H1 (cell line): ENCODE data around the gene HS6ST2. TPM values are rescaled to one million over a fixed set of nuclear protein-coding genes. Genes with fewer than 3 reads are reported as not detected.

Experiments used
- CTCF ChIA-PET: fragments of 300-600 bp; sonication (Branson Sonifier 250); formaldehyde crosslinking; loops from one replicate; lab custom pipeline; 2021; ENCODE audit not compliant: partially characterized antibody; lab: Charles Lee
- POLR2A ChIA-PET: fragments of 300-600 bp; sonication (Branson Sonifier 250); formaldehyde crosslinking; loops from one replicate; lab custom pipeline; 2021; ENCODE audit warnings: inconsistent platforms; ENCODE audit not compliant: partially characterized antibody; lab: Charles Lee
- DNase-seq, 2 experiments: peaks; one replicate each; pipeline versions ENCODE4 v3.0.0 to v3.0.0-alpha.2; 2010 to 2022; ENCODE audit warnings: low spot score in 2 of 2, low read depth in 1 of 2, mixed read lengths in 1 of 2
- FAIRE-seq: peaks from 2 replicates; lab custom pipeline; 2011; peaks lifted over from hg19 to GRCh38; lab: Jason Lieb, UNC
- H2AFZ ChIP-seq: 2 replicates; pipeline ENCODE4 v1.8.1; 2012; ENCODE audit warnings: low read length, inconsistent platforms
- H2AK5ac ChIP-seq: 2 replicates; pipeline ENCODE4 v1.6.1; 2013; ENCODE audit warnings: low read depth, low read length
- H2BK120ac ChIP-seq: replicated peaks from 2 replicates; pipeline ENCODE3; 2013; ENCODE audit warnings: low read depth, low read length, inconsistent platforms
- H2BK12ac ChIP-seq: 2 replicates; pipeline ENCODE4 v1.6.1; 2013; ENCODE audit warnings: low read depth, low read length
- H2BK15ac ChIP-seq: 2 replicates; pipeline ENCODE4 v1.6.1; 2013; ENCODE audit warnings: low read length
- H2BK20ac ChIP-seq: 2 replicates; pipeline ENCODE4 v1.6.1; 2013; ENCODE audit warnings: low read length
- H2BK5ac ChIP-seq: 2 replicates; pipeline ENCODE4 v1.6.1; 2013; ENCODE audit warnings: low read depth, low read length
- H3K14ac ChIP-seq: 2 replicates; pipeline ENCODE4 v1.6.1; 2013; ENCODE audit warnings: inconsistent platforms; ENCODE audit not compliant: insufficient read length
- H3K18ac ChIP-seq: 2 replicates; pipeline ENCODE4 v1.6.1; 2013; ENCODE audit warnings: low read length; ENCODE audit errors: extremely low read depth
- H3K23ac ChIP-seq: 2 replicates; pipeline ENCODE4 v1.6.1; 2013; ENCODE audit warnings: inconsistent platforms; ENCODE audit not compliant: insufficient read length
- H3K23me2 ChIP-seq: 2 replicates; pipeline ENCODE4 v1.6.1; 2013; ENCODE audit warnings: low read depth, low read length
- H3K27ac ChIP-seq: 2 replicates; pipeline ENCODE4 v1.6.1; 2011; ENCODE audit warnings: low read depth, low read length, inconsistent platforms
- H3K27me3 ChIP-seq, 4 experiments: replicated peaks in 1 of 4; 1 replicate in 1 of 4; 2 replicates in 3 of 4; pipeline versions ENCODE4 v1.6.1 to v1.8.1; 2011 to 2013; ENCODE audit warnings: low read length in 3 of 4, mild to moderate bottlenecking in 3 of 4, inconsistent platforms in 2 of 4, mixed read lengths in 2 of 4, moderate library complexity in 1 of 4; ENCODE audit not compliant: control insufficient read depth in 3 of 4, insufficient read depth in 3 of 4; ENCODE audit errors: extremely low read depth in 1 of 4
- H3K36me3 ChIP-seq, 4 experiments: 2 replicates each; pipeline versions ENCODE4 v1.6.1 to v1.8.1; 2011 to 2013; ENCODE audit warnings: mild to moderate bottlenecking in 4 of 4, low read length in 3 of 4, moderate library complexity in 2 of 4, control low read depth in 1 of 4, inconsistent platforms in 1 of 4; ENCODE audit not compliant: insufficient read depth in 4 of 4, control insufficient read depth in 2 of 4
- H3K4ac ChIP-seq: replicated peaks from 2 replicates; pipeline ENCODE3; 2013; ENCODE audit warnings: low read length, low read depth, mixed read lengths, inconsistent platforms; ENCODE audit not compliant: insufficient read length
- H3K4me1 ChIP-seq, 4 experiments: replicated peaks in 1 of 4; 1 replicate in 1 of 4; 2 replicates in 3 of 4; pipeline versions ENCODE4 v1.6.1 to v1.8.1; 2011 to 2013; ENCODE audit warnings: low read length in 3 of 4, inconsistent platforms in 2 of 4, mixed read lengths in 1 of 4; ENCODE audit not compliant: insufficient read depth in 4 of 4, control insufficient read depth in 3 of 4
- H3K4me2 ChIP-seq, 2 experiments: 2 replicates each; pipeline versions ENCODE4 v1.6.1 to v1.8.1; 2011 to 2013; ENCODE audit warnings: low read depth in 2 of 2, low read length in 2 of 2, control low read depth in 1 of 2, inconsistent platforms in 1 of 2, mild to moderate bottlenecking in 1 of 2; ENCODE audit not compliant: insufficient read depth in 1 of 2
- H3K4me3 ChIP-seq, 4 experiments: fragments of 200-600, 300-600 bp in 1 of 4; sonication (generic), shearing (Covaris generic), sonication (Bioruptor Twin) in 1 of 4; 2 replicates each; pipeline versions ENCODE4 v1.5.1 to v1.8.1; 2011 to 2016; ENCODE audit warnings: low read length in 4 of 4, low read depth in 3 of 4, control low read depth in 2 of 4, inconsistent platforms in 2 of 4, mild to moderate bottlenecking in 2 of 4, mixed read lengths in 1 of 4, moderate library complexity in 1 of 4; ENCODE audit not compliant: insufficient read depth in 2 of 4; ENCODE audit errors: extremely low read depth in 1 of 4
- H3K56ac ChIP-seq: replicated peaks from 2 replicates; pipeline ENCODE3; 2013; ENCODE audit warnings: low read depth, mild to moderate bottlenecking, mixed read lengths, low read length, inconsistent platforms; ENCODE audit not compliant: insufficient read length
- H3K79me1 ChIP-seq: 2 replicates; pipeline ENCODE4 v1.6.1; 2013; ENCODE audit warnings: low read depth, low read length, control low read depth
- H3K79me2 ChIP-seq, 2 experiments: 2 replicates each; pipeline versions ENCODE4 v1.6.1 to v1.8.1; 2012 to 2013; ENCODE audit warnings: low read length in 2 of 2, mild to moderate bottlenecking in 2 of 2, inconsistent platforms in 1 of 2; ENCODE audit not compliant: insufficient read depth in 2 of 2, control insufficient read depth in 1 of 2
- H3K9ac ChIP-seq, 4 experiments: replicated peaks in 1 of 4; 1 replicate in 1 of 4; 2 replicates in 3 of 4; pipeline versions ENCODE4 v1.6.1 to v1.8.1; 2011 to 2013; ENCODE audit warnings: low read depth in 3 of 4, low read length in 3 of 4, control low read depth in 2 of 4, mild to moderate bottlenecking in 2 of 4, moderate library complexity in 2 of 4, inconsistent platforms in 1 of 4; ENCODE audit errors: extremely low read depth in 1 of 4
- H3K9me3 ChIP-seq, 2 experiments: 2 replicates each; pipeline versions ENCODE4 v1.6.1 to v1.8.1; 2012 to 2013; ENCODE audit warnings: mild to moderate bottlenecking in 2 of 2, moderate library complexity in 2 of 2, control low read depth in 1 of 2, inconsistent platforms in 1 of 2, low read depth in 1 of 2, low read length in 1 of 2, mixed read lengths in 1 of 2; ENCODE audit not compliant: insufficient read depth in 2 of 2
- H4K20me1 ChIP-seq, 2 experiments: replicated peaks in 1 of 2; 2 replicates each; pipeline versions ENCODE3 to v1.8.1; 2011 to 2013; ENCODE audit warnings: inconsistent platforms in 2 of 2, low read length in 2 of 2, mild to moderate bottlenecking in 1 of 2; ENCODE audit not compliant: insufficient read depth in 2 of 2, control insufficient read depth in 1 of 2
- H4K5ac ChIP-seq: 2 replicates; pipeline ENCODE4 v1.6.1; 2013; ENCODE audit warnings: low read length, low read depth, mixed read lengths, inconsistent platforms; ENCODE audit not compliant: insufficient read length
- H4K8ac ChIP-seq: 2 replicates; pipeline ENCODE4 v1.8.0; 2013; ENCODE audit warnings: mild to moderate bottlenecking, moderate library complexity, low read length, inconsistent platforms; ENCODE audit not compliant: insufficient read depth; ENCODE audit errors: extremely low read depth
- H4K91ac ChIP-seq: replicated peaks from 2 replicates; pipeline ENCODE3; 2013; ENCODE audit warnings: low read length, mixed read lengths, inconsistent platforms; ENCODE audit not compliant: insufficient read length
- ASH2L ChIP-seq: fragments of 200-600, 300-600 bp; sonication (generic); IDR thresholded peaks from one replicate; pipeline ENCODE4 v1.7.1; 2017; ENCODE audit warnings: low read length
- HDAC2 ChIP-seq, 2 experiments: fragments of 300-600 bp in 1 of 2; sonication (generic) in 1 of 2; IDR thresholded peaks; 2 replicates each; pipeline ENCODE4 v1.6.1; 2011 to 2012; ENCODE audit warnings: low read depth in 2 of 2, low read length in 2 of 2, mild to moderate bottlenecking in 2 of 2, moderate library complexity in 2 of 2, borderline replicate concordance in 1 of 2, inconsistent platforms in 1 of 2
- MAFK ChIP-seq: IDR thresholded peaks from 2 replicates; pipeline ENCODE4 v1.6.1; 2012; ENCODE audit warnings: low read depth, mild to moderate bottlenecking, improper control_type of control experiment, low read length
- RAD21 ChIP-seq, 2 experiments: IDR thresholded peaks in 1 of 2; conservative IDR thresholded peaks in 1 of 2; 2 replicates each; pipeline ENCODE4 v1.6.1; 2011; ENCODE audit warnings: low read depth in 2 of 2, low read length in 2 of 2, improper control_type of control experiment in 1 of 2, inconsistent platforms in 1 of 2, mild to moderate bottlenecking in 1 of 2, moderate library complexity in 1 of 2
- TCF12 ChIP-seq: IDR thresholded peaks from 2 replicates; pipeline ENCODE4 v1.6.1; 2011; ENCODE audit warnings: low read depth, mild to moderate bottlenecking, low read length
- TEAD4 ChIP-seq: IDR thresholded peaks from 2 replicates; pipeline ENCODE4 v1.6.1; 2012; ENCODE audit warnings: low read depth, low read length, inconsistent platforms, mixed read lengths
- WGBS, 2 experiments: shearing (Covaris generic) in 1 of 2; methylation state at CpG; one replicate each; pipeline versions ENCODE4 v1.1.6 to v1.1.7; 2013 to 2015; ENCODE audit warnings: low lambda C conversion rate in 2 of 2, mixed read lengths in 2 of 2, inconsistent platforms in 1 of 2, low coverage in 1 of 2, missing lambda C conversion rate in 1 of 2; ENCODE audit not compliant: insufficient replicate concordance in 2 of 2, insufficient coverage in 1 of 2, insufficient read length in 1 of 2; ENCODE audit errors: extremely low coverage in 1 of 2, missing lambda C conversion rate in 1 of 2; 5-methylcytosine and 5-hydroxymethylcytosine counted together
- polyA plus RNA-seq, 7 experiments: library from polyadenylated mRNA; depleted of rRNA in 3 of 7; stranded (reverse) in 5 of 7; unstranded in 2 of 7; fragments of >200 nt in 5 of 7; fragments of 200-250 nt in 2 of 7; gene quantifications; 1 replicate in 5 of 7; 2 replicates in 1 of 7; 4 replicates in 1 of 7; pipeline versions ENCODE4 v1.2.1 to v1.2.3, GENCODE V29; 2011 to 2013; ENCODE audit warnings: missing spikeins in 2 of 7, mixed read lengths in 2 of 7
- total RNA-seq: library from RNA; stranded (reverse); fragmentation: NEBNext Ultra II Directional; extraction: Animal tissue kit (Norgen Biotek cat#: 25700); gene quantifications from 2 replicates; pipeline ENCODE4 v1.2.1, GENCODE V29; 2021

The HS6ST2 gene
- total and polyA plus RNA-seq, 2 of the 8 experiments (the other 6 are each of a cell fraction or from before 2014, with no cell fraction given) = 3.9 TPM

DNA sequence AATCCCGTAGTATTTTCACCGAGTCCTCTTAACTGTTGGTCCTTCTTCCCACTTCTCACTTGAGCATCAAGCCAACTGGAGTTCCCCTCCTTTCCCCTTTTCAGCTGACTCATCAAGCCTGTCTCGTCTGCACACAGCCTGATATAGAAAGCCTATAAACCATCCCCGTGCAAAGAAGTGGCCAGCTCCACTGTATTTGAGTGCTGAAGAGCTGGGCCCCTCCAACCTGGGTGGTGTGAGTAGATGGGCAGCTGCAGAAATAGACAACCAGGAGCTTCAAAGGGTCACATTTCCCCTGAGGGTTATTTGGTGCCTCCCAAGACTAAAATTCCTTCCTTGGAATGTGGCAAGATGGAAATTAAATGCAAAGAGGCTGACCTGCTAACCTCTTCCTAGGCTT, 199.7 kb downstream of the HS6ST2 start:
- Histone ChIP-seq H4K5ac (no peak overlapping the region), H3K9me3 (no peaks in the 10 kb centered on the region), H2BK15ac (no peak overlapping the region), H3K4ac (no peak overlapping the region), H4K91ac (no peak overlapping the region), H2BK12ac (no peak overlapping the region), H4K8ac (no peak overlapping the region), H2AK5ac (no peak overlapping the region), H3K27me3 (no peaks in the 10 kb centered on the region), H3K9ac (no peak overlapping the region), H3K27ac (no peak overlapping the region), H3K14ac (no peak overlapping the region), H2BK20ac (no peak overlapping the region), H3K79me1 (no peaks in the 10 kb centered on the region)
- POLR2A ChIA-PET = no interaction called here
- no peak for TF ChIP-seq HDAC2 (IDR thresholded peaks at IDR 0.05; ENCODE audit: borderline replicate concordance in 1 of 2, low read depth in 2 of 2, low read length in 2 of 2)
- no peak for TF ChIP-seq ASH2L
- peak; percentile 58; the same call in 1 of the 2 replicates for TF ChIP-seq MAFK
- TF ChIP-seq TEAD4 = peak; percentile 58; the same call in 1 of the 2 replicates
- no peak for TF ChIP-seq RAD21 (IDR thresholded peaks at IDR 0.05 in 1 of 2, conservative IDR thresholded peaks at IDR 0.05 in 1 of 2; ENCODE audit: low read depth in 2 of 2, low read length in 2 of 2)
- TF ChIP-seq TCF12 = no peak
- TF ChIP-seq, all 59 proteins: peak for 2
- DNase-seq (no peak), FAIRE-seq (peak; percentile 36)
- Histone ChIP-seq H3K23me2 (no peaks in the 10 kb centered on the region), H2BK5ac (no peak overlapping the region), H3K23ac (no peak overlapping the region), H3K4me1 (peaks cover 0 to 5% (median 1%) of the 10 kb centered on the region in 4 experiments; a peak in 3 of 7 replicates), H2BK120ac (no peak overlapping the region), H4K20me1 (no peaks in the 10 kb centered on the region), H3K18ac (no peak overlapping the region), H2AFZ (no peak overlapping the region), H3K79me2 (no peaks in the 10 kb centered on the region), H3K4me3 (no peak overlapping the region), H3K56ac (no peak overlapping the region), H3K36me3 (no peaks in the 10 kb centered on the region), H3K4me2 (no peak overlapping the region; a peak in 1 of 4 replicates)
- CTCF ChIA-PET = interaction anchor here (1.2 kb wide), 1 partner anchor 116 kb away, joined by 3 read pairs; no protein-coding TSS in a partner anchor
- 78% methylated on average over 3 of the region's 4 CpGs; no CpG with 5 or more reads in 1 of the 2 experiments for WGBS, 2 experiments
